CMK (cell line): ENCODE results near the gene SLC23A2.
"Not testable (repeated sequence)": the region's sequence is repeated elsewhere in the genome, so short reads cannot be mapped to it uniquely, and the experiment has no call there.

Experiments
- DNase-seq: peaks from one replicate; pipeline ENCODE4 v3.0.0-alpha.2; 2010; ENCODE audit warnings: low read depth

Gene SLC23A2

DNA sequence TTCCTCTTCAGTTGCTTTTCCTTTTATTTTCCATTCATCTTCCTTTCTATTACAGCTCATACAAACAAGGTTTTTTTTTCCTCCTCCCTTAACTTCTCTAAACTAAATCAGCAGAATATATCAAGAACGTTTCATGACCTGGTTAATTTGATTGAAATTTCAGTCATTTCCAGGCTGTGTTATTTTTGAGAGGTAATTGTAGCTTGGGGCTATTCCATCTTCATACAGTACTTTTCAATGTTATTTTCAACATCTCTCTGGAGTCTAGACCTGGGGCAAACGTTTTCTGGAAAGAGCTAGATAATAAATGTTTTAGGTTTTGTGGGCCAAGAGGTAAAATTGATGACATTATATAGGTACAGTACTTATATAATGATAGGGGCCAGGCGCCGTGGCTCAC, 4.0 kb upstream of the SLC23A2 start:
- no peak for DNase-seq

DNA sequence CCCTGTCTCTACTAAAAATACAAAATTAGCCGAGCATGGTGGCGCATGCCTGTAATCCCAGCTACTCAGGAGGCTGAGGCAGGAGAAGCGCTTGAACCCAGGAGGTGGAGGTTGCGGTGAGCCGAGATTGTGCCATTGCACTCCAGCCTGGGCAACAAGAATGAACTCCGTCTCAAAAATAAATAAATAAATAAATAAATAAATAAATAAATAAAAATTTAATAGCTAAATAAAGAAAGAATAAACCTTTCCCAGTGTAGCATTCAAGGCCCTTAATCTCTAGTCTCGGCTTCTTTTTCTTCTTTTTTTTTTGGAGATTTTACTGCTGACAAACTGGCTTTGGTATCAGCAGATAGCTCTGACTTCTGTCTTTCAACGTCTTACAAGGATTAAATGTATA, 3.5 kb upstream of the SLC23A2 start:
- not testable (repeated sequence) for DNase-seq

DNA sequence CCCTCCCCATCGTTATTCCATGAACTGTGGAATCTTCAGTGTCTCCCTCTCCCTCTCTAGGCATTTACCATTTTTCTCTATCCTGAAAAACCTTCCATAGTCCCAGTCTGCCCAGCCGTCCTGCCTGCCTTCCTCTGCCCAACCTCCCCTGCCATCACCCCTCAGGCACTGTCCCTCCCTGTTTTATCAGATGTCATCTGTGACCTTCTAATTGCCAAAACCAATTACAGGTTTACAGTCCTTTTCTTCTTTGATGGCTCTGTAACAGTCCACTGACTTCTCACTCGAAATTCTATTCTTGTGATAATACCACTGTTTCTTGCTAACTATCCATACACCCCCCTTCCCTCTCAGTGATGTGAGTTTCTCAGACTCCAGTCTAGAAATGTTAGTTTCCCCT, 2.3 kb upstream of the SLC23A2 start:
- no peak for DNase-seq

DNA sequence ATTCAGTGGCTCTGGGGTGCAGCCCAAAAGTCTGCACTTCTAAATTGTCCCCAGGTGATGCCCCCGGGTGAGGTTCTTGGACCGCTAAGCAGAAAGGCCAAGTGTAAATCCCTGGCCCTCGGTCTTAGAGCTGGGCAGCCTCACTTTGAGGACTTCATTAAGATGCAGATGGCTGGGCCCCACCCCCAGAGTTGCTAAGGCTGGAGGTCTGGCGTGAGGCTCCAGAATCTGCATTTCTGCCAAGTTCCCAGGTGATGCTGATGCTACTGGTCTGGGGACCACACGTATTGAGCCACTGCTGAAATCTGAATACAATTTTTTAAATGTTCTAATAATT, 735 bp upstream of the SLC23A2 start:
- no peak for DNase-seq

GRCh38 chr20:5000263-5001173, 792 bp downstream of the SLC23A2 start:
- DNase-seq = no peak

DNA sequence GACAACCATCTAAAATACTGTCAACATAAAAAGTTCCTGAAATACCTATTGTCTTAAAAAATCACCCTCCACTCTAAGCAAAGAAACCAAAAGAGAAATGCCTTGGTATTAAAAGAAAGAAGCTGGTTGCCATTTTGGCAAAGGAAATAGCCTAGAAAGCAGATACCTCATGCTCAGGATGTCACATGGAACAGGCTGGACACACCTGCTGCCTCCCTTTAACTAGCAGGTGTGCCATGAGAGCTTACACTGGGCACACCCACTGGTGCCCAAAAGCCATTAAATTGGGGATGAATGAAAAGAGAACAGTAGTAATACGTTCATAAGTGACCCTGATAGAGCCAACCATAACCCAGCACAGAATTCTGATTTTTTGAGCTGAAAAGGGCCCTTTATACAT, 1.5 kb downstream of the SLC23A2 start:
- DNase-seq = no peak

- DNase-seq = no peak
Observed at GRCh38 chr20:4998160-4998651, 3.1 kb downstream of the SLC23A2 start.

GRCh38 chr20:4997222-4997621, 4.1 kb downstream of the SLC23A2 start:
- DNase-seq = no peak

DNA sequence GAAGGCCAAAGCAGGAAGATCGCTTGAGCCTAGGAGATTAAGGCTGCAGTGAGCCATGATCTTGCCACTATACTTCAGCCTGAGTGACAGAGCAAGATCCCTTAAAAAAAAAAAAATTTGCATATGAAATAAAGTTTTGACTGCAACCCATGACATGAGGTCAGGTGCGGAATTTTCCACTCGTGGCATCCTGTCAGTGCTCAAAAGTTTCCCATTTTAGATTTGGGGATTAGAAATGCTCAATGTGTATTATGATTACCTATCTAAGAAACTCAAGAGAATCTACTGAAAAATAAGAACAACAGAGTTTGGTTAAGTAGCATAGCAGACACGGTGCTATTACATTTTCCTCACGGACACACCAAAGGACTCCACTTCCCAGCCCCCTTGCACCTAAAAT, 11.7 kb downstream of the SLC23A2 start:
- no peak for DNase-seq

GRCh38 chr20:4987130-4987529, 14.2 kb downstream of the SLC23A2 start:
- DNase-seq = no peak

- no peak for DNase-seq
Observed at GRCh38 chr20:4985658-4986057, 15.7 kb downstream of the SLC23A2 start.

- DNase-seq = no peak
Observed at GRCh38 chr20:4982281-4982680, 19.0 kb downstream of the SLC23A2 start.

GRCh38 chr20:4979841-4980410, 21.4 kb downstream of the SLC23A2 start:
- DNase-seq = no peak

DNA sequence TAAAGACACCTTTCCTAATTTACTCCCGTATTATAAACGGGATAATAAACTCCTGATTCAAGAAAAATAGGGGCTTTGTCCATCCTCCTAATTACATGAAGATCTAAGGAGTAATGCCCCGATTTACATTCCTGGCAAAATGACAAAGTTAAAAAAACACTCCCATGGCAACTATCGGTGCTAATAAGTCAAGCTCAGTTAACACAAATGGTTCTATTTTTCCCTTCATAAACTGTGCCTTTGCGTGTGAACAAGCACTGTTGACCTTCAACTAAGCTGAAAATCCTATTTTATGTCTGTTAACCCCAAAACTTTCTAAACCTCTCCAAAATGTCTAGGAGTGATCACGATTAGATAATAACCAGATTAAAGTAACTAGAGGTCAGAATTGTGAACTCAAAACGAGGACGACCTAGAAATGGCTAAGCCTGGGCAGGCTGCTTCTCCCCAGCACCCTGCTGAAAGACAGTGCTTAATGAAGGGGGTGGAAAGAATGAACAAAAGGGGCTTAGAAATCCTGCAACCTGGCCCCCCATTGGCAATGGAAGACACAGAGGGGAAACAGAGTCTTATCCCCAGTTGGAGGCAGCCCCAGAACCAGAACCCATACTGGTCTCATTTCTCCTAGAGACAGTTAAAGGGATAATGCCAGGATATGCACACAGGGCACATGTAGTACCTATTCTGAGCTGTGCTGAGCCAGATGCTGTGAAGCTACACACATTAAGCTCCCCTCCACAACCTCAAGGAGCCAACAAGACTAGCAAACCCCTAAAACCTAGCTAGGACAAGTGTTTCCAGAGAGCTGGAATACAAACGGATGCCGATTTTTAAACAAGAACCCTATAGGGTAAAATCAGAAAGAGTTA, 23.0 kb downstream of the SLC23A2 start:
- no peak for DNase-seq

- not testable (repeated sequence) for DNase-seq
Observed at GRCh38 chr20:4976014-4976413, 25.3 kb downstream of the SLC23A2 start.

DNA sequence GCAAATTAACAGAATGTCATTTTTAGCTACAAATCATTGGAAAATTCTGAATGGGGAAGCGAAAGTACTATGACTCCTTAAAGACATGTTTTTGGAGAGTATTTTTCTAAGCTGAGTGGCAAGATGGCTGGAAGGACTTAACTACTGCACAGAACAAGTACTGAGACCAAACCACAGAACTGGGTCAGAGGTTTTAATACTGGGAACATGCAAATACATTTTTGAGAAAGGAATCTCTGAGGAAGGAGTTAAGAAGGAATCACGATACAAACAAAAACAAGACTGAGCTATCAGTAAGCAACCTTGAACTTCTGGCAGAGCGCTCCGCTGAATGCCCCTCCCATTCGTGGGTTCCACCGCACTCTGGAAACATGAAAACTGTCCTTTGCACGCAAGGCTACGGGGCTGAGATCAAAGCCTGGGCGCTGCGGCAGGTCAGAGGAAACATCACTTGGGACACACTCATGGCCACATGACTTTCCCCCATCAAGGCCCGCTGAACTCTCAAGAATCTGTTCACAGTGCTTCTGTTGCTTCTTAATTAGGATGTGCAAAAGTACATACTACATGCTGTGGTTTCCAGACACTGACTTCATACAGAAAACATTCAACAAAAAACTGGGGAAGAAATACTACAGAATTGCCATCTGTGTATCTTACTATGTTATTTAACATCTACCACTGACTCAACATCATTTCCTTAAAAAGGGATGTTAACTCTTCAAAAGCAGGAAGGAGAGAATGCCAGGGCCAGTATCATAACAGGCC, 27.8 kb downstream of the SLC23A2 start:
- DNase-seq = peak; percentile 84

DNA sequence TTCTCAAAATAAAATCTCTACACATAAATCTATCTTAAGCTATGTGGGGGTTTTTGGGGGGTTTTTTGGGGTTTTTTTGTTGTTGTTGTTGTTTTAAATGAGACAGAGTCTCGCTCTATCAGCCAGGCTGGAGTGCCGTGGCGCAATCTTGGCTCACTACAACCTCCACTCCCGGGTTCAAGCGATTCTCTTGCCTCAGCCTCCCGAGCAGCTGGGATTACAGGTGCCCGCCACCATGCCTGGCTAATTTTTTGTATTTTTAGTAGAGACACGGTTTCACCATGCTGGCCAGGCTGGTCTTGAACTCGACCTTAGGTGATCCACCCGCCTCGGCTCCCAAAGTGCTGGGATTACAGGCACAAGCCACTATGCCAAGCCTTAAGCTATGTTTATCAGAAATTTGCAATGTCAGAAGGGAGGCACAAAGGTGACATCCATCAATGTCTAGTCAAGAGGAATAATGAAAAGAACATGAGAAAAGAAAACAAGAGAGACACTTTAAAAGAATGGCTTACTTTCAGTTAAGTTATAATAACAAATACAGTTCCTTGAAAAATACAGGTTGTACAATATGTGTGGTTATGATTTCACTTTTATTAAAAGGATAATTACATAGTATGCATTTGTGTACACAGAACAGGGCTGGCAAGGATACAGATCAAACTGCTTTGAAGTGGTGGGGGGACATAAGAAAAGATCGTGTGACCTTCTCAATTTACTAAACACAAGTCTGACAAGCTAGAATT, 28.6 kb downstream of the SLC23A2 start:
- no peak for DNase-seq

GRCh38 chr20:4971064-4971463, 30.2 kb downstream of the SLC23A2 start:
- no peak for DNase-seq

GRCh38 chr20:4967752-4968477, 33.4 kb downstream of the SLC23A2 start:
- no peak for DNase-seq
